ENCODE data around the gene FRMD1.

FRMD1 gene

DNA sequence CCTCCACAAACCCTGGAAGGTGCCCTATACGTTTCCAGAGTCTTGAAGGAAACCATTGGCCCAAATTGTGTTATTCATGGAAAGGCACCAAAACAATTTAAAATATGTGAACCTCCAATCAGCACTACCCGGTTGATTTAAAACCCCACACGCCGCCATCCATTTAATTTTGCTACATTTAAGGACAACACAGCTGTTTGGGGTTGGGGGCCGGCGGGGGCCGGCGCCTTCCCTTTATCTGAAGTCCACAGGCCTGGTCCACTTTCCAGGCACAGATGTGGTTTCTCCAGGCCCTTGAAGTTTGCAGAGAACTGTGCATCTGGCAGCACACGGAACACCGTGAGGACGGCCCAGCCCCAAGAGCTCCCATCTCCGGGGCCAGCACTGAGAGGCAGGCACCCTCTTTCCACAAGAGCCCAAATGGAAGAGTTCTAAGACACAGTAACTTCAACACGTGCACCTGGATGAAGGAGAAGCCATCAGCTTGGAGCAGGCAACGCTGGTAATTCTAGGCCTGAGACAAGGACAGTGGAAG is 16.8 kb upstream of the FRMD1 start:
- no peak for DNase-seq

DNA sequence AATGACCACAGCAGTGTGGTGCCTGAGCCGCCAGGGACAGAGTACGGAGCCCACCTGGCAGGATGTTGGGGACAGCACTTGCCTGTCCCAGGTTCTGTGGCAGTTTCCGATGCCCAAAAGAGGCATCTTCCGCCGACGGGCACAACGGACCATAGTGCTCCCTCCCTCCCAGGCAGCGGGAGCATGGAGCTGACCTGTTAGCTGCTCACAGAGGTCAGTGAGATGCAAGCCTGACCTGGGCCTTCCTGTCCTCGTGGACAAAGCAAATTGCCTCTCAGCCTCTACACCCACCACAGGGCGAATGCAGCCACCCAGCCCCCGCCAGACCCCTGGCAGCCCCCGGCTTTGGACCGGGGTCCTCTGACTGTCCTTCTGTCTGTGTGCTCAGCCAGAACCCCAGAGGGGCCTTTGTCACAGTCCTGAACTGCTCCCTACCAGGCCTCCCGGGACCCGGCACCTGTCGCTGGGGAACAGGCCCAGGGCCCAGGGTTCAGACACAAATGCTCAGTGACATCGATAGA is 16.2 kb upstream of the FRMD1 start:
- no peak for DNase-seq

DNA sequence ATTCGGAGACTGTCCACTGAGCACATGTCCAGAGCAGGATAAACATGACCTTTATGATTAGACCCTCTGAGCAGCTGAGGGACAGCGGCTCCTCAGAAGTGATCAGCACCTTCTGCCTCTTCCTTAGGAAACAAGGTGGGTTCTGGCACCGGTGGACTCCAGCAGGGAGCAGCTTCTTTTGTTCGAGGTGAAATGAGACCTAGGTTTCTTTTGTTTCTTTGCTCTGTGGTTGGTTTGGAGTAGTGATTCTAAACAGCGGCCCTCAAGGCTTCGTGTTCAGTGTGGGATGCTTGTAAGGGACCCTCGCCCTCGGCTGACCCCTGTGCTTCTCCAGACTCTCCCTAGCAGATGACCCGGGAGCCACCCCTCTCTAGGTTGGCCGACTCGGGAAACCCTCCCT is 14.6 kb upstream of the FRMD1 start:
- DNase-seq, result peak; percentile 26

DNA sequence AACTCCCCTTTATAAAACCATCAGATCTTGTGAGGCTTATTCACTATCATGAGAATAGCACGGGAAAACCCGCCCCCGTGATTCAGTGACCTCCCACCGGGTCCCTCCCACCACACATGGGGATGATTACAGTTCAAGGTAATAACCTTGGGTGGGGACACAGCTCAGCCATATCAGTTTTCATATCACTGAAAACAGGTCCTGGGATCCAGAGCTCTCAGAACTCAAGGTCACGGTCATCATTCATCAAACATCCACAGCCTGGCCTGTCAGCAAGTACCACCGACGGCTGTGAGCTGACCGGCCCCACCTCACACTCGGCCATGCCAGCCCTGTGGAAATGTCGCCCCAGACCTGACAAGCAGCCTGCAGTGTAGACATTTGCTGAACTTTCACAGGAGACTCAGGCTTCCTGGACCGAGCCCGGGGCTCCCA is 14.1 kb upstream of the FRMD1 start:
- no peak for DNase-seq

DNA sequence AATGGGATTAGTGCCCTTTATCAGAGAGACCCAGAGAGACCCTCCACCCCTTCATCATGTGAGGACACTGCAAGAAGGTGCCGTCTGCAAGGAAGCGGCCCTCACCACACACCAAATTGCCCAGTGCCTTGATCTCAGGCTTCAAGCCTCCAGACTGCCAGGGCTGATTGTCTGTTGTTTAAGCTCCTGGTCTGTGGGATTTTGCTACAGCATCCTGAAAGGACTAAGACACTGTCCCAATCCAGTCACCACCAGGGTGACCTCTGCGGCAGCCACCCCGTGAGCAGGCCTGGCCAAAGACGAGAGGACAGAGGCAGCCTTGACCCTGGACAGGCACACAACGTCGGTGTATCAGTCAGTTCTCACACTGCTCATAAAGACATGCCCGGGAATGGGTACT is 13.5 kb upstream of the FRMD1 start:
- no peak for DNase-seq

DNA sequence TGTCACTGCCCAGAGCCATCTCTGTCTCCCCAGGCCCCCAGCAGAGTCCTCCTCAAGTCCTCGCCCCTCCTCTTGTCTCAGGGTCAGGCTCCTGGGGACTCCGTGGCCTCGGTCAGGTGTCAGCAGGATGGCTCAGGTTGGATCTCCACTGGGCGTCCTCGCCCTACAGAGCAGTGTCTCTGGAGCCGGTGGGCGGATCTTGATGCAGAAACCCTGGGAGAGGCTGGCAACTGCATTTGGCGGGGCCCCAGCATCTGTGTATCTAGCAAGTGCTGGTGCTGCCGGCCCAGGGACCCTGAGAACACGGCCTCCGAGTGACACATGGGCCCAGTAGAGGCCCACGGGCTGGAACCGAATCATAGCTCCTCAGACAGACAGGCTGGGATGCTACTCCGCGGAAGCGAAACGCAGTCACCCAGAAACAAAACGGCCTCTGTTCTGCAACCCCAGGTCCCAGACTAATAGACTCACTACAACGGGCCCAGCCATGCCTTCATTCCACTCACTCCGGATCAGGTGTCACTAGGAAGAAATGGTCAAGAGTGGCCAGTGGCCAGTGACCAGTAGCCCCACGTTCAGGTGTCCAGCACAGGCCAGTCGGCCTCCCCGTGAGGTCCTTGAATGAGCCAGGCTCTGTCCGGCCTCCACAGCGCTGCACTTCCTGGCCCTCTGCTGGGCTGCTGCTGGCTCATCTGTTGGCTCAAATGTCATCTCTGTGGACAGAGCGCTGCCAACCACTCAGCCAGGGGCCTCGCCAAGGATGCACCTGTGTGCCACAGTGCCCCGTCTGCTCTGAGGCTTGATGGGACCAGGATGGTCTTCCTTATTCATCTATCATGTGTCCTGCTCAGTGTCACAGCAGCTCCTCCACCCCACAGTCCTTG is 12.6 kb upstream of the FRMD1 start:
- DNase-seq, result no peak

DNA sequence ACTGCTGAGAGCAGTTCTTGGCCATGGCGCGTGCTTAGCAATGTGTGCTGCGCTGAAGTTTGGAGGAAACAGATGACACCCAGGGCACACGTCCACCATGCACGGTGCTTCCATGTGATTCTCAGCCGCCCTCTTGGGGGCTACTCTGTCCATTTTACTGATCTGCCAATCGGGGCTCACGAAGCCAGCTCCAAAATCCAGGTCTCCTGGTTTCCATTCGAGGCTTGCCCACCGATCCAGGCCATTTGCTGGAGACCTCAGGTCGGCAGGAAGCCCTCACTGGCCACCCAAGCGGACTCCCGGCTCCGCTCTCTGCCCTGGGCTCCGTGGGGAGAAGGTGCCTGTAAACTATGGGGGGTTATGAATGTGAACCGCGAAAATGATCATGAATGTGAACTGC is 11.7 kb upstream of the FRMD1 start:
- DNase-seq, result no peak

DNA sequence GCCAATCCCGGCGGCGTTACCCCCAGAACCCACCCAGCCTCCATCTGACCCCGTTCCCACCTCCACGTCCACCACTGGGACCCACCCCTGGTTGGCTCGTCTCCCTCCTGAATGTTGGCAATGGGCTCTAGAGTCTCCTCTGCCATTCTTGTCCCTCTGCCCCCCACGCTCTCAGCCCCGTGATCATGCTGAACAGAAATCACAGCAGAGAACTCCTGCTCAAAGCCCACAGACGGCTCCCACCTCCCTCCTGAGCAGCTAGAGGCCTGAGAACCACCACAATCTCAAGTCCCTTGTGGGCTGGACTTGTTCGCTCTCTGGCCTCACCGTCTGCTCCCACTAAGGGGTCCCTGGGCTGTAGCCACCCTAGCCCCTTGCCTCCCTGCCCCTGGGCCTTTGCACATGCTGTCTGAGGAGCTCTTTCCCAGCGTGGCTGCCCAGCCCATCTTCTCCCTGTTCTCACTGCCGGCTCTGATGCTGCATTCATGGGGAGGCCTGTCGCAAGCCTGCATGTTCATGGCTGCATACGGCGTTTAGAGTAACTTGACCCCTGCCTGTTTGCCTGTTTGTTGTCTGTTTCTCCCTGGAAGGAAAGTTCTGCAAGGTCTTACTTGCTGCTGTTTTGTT is 11.2 kb upstream of the FRMD1 start:
- DNase-seq, result no peak

DNA sequence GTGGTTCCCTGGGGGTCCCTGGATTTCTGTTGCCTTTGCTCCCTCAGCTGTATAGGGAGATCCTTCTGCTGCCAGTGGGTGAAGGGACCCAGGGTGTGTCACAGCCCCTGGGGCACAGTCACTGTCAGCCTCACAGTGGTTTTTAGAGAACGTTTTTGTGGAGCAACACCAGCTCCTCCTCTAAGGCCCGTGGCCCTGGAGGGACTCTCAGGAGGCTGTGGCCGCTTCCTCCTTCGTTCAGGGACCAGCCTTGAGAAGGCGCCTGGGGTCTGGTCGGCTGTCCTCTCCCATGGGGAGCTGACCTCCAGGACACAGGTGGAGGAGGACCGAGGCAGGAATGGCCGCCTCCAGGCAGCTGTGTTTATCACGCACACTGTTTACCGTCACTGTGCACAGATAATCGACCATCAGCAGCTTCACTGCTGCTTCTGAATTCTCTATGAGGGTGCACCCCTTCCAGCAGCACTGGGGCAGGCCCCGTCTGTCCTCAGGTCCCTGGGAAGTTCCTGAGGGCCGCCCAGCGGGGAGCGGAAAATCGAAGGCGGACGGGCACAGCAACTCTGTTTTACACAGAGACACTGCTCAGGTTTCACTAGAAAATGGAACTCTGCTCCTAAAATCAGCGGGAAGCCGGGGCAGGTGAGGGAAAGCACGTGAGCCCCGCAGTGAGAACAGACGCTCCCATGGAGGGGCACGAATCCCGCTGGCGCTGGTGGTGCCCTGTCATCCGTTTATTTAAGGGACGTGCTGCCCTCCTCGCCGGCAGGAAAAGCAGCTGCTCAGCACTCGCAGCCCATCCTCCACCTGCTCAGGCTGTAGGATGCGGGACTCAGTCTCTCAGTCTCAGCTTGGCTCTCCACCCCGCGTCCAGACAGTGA is 10.4 kb upstream of the FRMD1 start:
- DNase-seq, result peak; percentile 29

DNA sequence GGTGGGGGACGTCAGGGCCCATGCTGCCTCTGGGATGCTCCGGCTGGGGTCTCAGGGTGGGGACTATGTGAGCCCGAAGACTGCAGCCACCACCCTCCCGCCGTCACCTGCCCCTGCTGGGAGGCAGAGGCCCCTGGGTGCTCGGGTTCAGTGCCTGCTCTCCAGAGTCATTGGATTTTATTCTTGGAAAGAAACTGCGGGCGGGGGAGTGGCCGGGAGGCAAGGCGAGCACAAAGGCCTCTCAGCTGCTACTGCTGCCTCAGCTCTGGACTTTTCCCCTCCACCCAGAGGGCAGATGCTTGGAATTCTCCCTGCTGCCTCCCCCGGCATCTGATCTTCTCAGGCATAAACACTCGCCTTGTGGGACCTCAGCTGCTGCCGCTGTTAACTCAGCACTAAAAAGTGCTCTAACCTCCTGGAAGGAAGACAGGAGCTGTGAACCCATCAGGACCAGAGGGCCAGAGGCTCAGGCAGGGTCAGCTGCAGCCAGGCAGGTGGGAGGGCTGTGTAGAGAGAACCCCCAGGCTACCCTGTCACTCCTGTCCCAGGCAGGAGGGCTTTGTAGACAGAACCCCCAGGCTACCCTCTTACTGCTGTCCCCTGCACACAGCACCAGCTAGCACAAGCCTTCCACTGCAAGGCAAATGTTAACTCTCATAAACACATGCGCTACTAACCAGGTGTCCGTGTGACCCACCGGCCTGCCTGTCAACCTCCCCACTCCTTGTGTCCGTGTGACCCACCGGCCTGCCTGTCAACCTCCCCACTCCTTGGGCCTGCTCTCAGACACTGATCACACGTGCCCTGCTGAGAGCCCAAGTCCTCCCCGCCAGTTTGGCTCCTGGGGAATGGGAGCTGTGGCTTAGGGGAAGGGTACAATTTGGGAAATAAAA is 9.4 kb upstream of the FRMD1 start:
- peak; percentile 75 for DNase-seq

DNA sequence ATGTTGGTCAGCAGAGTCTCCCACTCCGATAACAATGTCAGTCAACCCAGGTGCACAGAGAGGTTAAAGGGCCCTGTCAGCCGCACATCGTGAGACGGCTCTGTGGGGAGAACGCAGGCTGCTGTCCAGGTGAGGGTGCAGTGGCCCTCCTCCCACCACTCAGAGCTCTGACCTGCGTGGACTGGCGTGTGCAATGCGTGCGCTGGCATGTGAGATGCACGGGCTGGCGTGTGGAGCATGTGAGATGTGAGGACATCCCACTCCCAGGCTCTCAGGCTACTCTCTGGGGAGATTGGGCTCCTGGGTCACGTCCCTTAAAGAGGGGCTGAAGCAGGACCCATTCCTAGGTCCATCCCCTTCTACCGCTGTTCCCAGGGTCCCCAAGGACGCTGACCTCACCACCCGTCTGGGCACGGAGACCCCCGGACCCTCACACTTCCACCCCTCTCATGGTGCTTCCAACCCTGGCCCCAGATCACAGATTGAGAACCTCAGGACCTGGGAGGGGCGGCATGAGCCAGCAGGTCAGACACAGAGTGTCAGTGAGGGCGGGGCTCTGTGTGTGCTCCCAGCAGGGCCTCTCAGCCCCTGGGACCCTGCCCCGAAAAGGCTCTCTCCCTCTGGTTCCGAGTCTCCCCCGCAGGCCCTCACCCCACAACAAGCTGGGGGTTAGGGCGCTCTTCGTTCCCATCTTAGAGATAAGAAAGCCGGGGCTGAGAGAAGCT is 8.6 kb upstream of the FRMD1 start:
- no peak for DNase-seq

DNA sequence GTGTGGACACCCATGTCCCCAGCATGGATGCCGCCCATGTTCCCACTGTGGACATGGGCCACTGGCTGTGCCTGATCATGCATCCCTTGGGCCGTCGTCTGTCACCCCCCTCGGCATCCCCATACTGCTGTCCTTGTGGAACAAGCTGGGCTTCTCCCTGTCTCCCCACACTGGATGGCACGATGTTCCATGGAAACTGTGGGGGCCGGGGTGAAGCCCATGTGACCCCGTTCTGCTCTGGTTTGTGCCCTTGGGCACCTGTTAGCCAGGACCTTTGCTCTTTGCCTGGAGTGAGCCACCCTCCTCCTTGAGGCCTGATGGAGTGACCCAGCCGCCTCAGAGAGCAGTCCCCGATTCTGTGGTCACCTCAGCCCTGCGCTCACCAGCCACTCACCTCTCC is 7.6 kb upstream of the FRMD1 start:
- peak; percentile 22 for DNase-seq

DNA sequence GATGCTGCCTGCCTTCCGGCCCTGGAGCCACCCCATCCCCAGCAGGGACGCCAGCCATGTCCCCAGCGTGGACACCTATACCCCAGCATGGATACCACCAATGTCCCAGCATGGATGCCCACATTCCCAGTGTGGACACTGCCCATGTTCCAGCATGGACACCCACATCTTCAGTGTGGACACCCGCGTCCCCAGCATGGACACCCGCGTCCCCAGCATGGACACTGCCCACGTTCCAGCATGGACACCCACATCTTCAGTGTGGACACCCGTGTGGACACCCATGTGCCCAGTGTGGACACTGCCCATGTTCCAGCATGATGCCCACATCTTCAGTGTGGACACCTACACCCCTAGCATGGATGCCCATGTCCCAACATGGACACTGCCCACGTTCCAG is 7.1 kb upstream of the FRMD1 start:
- DNase-seq, result no peak

DNA sequence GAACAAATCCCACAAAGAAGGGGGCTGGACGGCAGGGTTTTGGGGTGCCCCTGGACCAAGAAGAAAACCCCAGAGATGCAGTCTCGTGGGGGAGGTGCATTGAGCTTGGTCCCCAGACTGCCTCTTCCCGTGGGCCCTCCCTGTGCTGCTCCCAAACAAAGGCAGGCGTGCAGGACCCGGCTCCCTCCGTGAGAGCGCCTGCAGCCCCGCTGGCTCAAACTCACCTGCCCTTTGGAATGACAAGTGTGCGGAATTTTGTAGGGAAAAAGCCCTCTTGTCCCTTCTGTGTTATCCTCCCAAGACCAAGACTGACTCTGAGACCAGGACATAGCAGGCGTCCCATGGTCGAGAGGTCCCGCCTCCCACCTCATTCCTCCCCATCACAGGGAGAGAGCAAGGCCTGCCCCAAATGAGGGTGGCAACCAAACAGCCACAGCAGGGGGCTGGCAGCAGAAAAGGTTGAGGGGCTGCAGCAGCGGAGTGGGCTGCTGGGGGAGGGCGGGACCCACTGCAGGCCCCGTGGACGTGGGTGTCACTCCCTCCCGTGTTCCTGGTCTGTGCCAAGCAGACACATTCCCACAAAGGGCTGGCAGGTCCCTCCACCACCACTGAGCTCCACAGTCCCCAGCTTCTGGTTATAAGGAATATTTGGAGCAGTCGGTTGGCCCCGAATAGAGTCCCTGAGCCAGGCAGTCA is 5.6 kb upstream of the FRMD1 start:
- DNase-seq, result peak; percentile 24

DNA sequence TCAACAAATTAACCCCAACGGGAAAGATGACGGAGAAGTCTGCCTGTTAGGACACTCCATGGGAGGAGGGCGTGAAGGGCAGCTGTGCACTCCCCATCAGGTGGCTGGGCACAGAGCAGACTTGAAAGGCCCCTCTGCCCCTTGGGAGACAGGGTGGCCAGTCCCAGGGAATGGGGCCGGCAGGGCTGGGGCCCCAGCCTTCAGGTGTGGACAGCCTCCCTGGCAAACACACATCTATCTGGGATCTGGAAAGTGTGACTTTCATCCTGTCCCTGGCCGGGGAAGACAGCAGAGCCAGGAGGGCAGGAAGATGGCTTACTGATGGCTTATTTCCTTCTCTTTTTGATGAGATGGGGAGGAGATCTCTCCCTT is 4.5 kb upstream of the FRMD1 start:
- peak; percentile 25 for DNase-seq

DNA sequence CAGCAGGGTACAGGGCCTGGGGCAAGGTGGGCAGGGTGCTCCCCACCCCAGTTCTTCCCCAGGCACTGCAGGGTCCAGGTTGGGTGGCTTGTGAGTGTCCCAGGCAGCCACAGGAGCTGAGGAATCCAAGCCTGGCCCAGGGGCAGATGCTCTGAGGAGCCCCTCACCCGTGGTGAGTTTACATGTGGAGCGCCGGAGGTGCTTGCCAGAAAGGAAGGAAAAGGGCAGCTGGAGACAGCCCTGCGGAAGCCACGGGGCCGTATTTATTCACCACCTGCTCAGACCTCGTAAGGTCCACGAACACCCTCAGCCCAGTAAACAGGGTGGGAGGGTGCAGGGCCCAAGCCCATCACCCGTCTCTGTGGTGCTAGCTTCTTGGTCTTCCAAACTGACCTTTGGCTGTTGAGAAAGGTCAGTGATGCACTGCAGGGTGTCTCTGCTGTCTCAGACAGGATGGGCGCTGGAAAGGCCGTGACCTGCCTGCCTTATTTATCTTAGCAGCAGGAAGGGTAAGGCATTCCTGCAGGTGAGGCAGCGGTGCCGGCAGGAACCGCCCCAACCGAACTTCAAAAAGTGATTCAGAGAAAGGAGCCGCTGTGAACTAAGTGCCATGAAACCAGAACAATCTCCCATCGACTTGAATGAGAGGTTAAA is 4.0 kb upstream of the FRMD1 start:
- DNase-seq, result peak; percentile 10

DNA sequence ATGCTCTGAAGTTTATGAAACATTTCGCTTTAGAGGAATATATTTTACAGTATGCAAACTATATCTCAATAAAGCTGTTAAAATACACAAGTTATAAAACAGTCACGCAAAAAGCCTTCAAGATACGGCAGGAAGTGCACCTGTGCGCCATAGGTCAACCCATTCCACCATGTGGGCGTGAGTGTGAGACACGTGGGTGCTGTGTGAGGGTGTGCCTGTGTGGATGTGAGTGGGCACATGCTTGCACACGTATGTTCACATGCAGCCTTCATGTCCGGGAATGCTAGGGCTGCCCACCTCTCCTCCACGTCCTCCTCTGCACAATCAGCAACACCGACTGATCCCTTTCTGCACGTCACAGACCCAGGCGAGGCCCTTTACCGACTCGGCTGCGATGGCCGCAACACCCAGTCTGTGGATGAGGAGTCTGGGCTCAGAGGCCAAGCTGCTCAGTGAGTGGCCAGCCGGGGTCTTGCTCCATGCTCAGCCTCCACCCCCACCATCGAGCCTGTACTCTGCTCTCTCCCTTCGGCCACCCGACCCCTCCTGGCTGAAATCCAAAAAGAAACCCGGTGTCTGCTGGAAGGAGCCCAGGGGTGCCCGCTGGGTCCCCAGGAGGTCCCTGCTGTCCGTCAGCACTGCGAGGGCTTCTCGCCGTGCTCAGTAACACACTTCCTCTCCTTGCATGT is 3.0 kb upstream of the FRMD1 start:
- no peak for DNase-seq

DNA sequence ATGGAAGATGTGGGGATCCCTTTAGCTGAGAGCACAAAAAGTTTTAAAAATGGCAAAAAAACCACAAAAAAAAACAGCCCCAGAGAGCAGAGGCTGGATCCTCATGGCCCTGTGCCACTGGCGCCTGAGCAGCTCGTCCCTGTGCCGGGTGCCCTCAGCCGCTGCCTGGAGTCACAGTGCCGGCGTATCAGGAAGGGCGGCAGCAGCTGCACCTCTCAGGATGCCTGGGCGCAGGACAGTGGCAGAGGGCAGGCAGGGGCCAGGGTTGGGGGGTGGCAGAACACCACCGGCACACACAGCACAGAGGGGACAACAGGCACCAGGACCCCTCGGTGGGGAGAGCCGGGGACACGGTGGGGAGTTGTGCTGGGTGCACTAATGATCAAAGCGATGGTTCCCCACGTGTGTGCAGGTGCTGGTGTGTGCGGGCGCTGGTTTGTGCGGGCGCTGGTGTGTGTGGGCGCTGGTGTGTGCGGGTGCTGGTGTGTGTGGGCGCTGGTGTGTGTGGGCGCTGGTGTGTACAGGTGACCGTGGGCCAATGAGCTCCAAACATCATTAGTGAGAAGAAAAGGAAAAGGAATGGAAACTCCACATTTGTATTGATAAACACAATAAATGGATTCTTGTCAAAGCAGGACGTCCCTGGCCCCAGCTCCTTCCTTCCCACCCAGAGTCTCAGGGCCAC is 1.5 kb upstream of the FRMD1 start:
- peak; percentile 22 for DNase-seq
